OCI-LY7 (cell line): Measurements from ENCODE around the gene SIGLEC1. TPM values are rescaled to one million over a fixed set of nuclear protein-coding genes. Genes with fewer than 3 reads are reported as not detected.

Experiments used
- BruUV-seq: library from RNA; stranded (reverse); fragments of 400-500 nt; replicated peaks from 2 replicates; lab custom pipeline; 2021; lab: Mats Ljungman, UMichigan
- CTCF ChIA-PET: fragments of 300-600 bp; sonication (Branson Sonifier 250); formaldehyde crosslinking; loops from one replicate; lab custom pipeline; 2022; ENCODE audit warnings: antibody characterized with exemption; ENCODE audit not compliant: unreplicated experiment; lab: Charles Lee
- POLR2A ChIA-PET: fragments of 300-600 bp; sonication (Branson Sonifier 250); formaldehyde crosslinking; loops from one replicate; lab custom pipeline; 2022; ENCODE audit warnings: antibody characterized with exemption; lab: Charles Lee
- DNase-seq: peaks from one replicate; pipeline ENCODE4 v3.0.0-alpha.2; 2015; ENCODE audit warnings: low spot score
- H2AFZ ChIP-seq: fragments of 200-600 bp; sonication (generic), shearing (Covaris generic); 2 replicates; pipeline ENCODE4 v1.6.1; 2014; ENCODE audit warnings: mild to moderate bottlenecking, antibody characterized with exemption, low read length, moderate library complexity
- H3K27ac ChIP-seq: fragments of 200-600 bp; sonication (generic); 2 replicates; pipeline ENCODE4 v1.5.1; 2014; ENCODE audit warnings: mixed run types, low read depth, mild to moderate bottlenecking, moderate library complexity, low read length, inconsistent platforms; ENCODE audit not compliant: poor library complexity, severe bottlenecking
- H3K36me3 ChIP-seq: fragments of 200-600 bp; sonication (generic); 2 replicates; pipeline ENCODE4 v1.6.1; 2014; ENCODE audit warnings: mild to moderate bottlenecking, antibody characterized with exemption, low read length, moderate library complexity, mixed read lengths; ENCODE audit not compliant: insufficient read depth
- H3K4me1 ChIP-seq: fragments of 200-600 bp; sonication (generic); 2 replicates; pipeline ENCODE4 v1.5.1; 2014; ENCODE audit warnings: mild to moderate bottlenecking, low read length; ENCODE audit not compliant: insufficient read depth, poor library complexity, severe bottlenecking
- H3K4me2 ChIP-seq: fragments of 200-600 bp; sonication (generic); 2 replicates; pipeline ENCODE4 v1.6.1; 2014; ENCODE audit warnings: mild to moderate bottlenecking, low read length
- H3K4me3 ChIP-seq: fragments of 200-600 bp; sonication (generic); 2 replicates; pipeline ENCODE4 v1.5.1; 2014; ENCODE audit warnings: mild to moderate bottlenecking, low read depth, low read length; ENCODE audit not compliant: poor library complexity, severe bottlenecking
- H3K79me2 ChIP-seq: fragments of 200-600 bp; sonication (generic); 2 replicates; pipeline ENCODE4 v1.6.1; 2016; ENCODE audit warnings: low read depth, mild to moderate bottlenecking, low read length, moderate library complexity, mixed read lengths; ENCODE audit not compliant: insufficient read depth
- H3K9me2 ChIP-seq: fragments of 200-600 bp; sonication (generic); 2 replicates; pipeline ENCODE4 v1.6.1; 2016; ENCODE audit warnings: mild to moderate bottlenecking, low read length, mixed read lengths; ENCODE audit not compliant: insufficient read depth
- H3K9me3 ChIP-seq: fragments of 200-600 bp; sonication (generic); 2 replicates; pipeline ENCODE4 v1.6.1; 2014; ENCODE audit warnings: mild to moderate bottlenecking, mixed run types, low read length, mixed read lengths
- H4K20me1 ChIP-seq: fragments of 200-600 bp; sonication (generic); 2 replicates; pipeline ENCODE4 v1.6.1; 2014; ENCODE audit warnings: mild to moderate bottlenecking, antibody characterized with exemption, low read length, moderate library complexity, mixed read lengths; ENCODE audit not compliant: insufficient read depth
- CTCF ChIP-seq: fragments of 200-600 bp; sonication (generic); conservative IDR thresholded peaks from 2 replicates; pipeline ENCODE4 v1.5.1; 2014; ENCODE audit warnings: mild to moderate bottlenecking, antibody characterized with exemption, low read length, moderate library complexity, mixed read lengths
- EZH2phosphoT487 ChIP-seq: fragments of 200-600 bp; sonication (generic); IDR thresholded peaks from 2 replicates; pipeline ENCODE4 v1.6.1; 2018; ENCODE audit warnings: low read depth, borderline replicate concordance, mild to moderate bottlenecking, mixed run types, antibody characterized with exemption, low read length, moderate library complexity, mixed read lengths
- intact Hi-C: fragments of 100-400 bp; cut with micrococcal nuclease; formaldehyde crosslinking; loops from one replicate; pipeline ENCODE4 v1.10.0; 2022; ENCODE audit not compliant: unreplicated experiment
- total RNA-seq, 2 experiments: library from RNA; depleted of rRNA in 1 of 2; stranded (reverse); fragments of >200 nt in 1 of 2; shearing (Covaris generic) in 1 of 2; gene quantifications; 2 replicates each; pipeline ENCODE4 v1.2.3, GENCODE V29; 2014 to 2022

Gene SIGLEC1
- total RNA-seq, 2 experiments from 2014 or later, result 0.11 TPM; not detected in 1

GRCh38 chr20:3753098-3753497 is 40.7 kb upstream of the SIGLEC1 start:
- no TSS peak for BruUV-seq
- POLR2A ChIA-PET, result no interaction called here
- intact Hi-C loops, result loop anchor here (1.0 kb wide), 1 partner anchor 16 kb away; no protein-coding TSS in a partner anchor
- Histone ChIP-seq H3K36me3 (peaks cover 38% of the 10 kb centered on the region), H3K79me2 (no peaks in the 10 kb centered on the region), H3K4me3 (no peak overlapping the region), H2AFZ (no peak overlapping the region), H3K27ac (no peak overlapping the region), H3K9me2 (no peaks in the 10 kb centered on the region), H3K4me1 (no peaks in the 10 kb centered on the region), H4K20me1 (no peaks in the 10 kb centered on the region), H3K4me2 (no peak overlapping the region), H3K9me3 (no peaks in the 10 kb centered on the region)
- TF ChIP-seq EZH2phosphoT487 (no peak), CTCF (peak; percentile 86)
- CTCF ChIA-PET, result interaction anchor here (0.6 kb wide), 2 partner anchors 8 to 66 kb away, joined by 3 to 11 read pairs; no protein-coding TSS in a partner anchor
- DNase-seq, result peak; percentile 71

DNA sequence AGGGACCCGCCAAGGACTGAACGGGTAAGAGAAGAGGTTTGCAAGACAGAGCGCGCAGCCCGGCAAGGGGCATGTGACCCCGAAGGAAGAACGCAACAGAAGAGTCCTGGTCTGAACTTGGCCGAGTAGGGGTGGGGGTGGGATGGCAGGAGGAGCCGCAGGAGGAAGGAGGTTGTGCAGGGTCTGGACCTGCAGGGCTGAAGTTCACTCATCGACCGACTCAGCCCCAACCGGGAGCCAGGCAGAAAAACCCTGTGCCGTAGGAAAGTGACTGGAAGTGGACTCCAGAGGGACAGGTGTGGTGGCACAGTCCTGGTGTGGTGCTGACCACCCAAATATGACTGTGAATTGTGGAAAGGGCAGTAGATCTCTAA is 40.0 kb upstream of the SIGLEC1 start:
- Histone ChIP-seq H3K79me2 (no peaks in the 10 kb centered on the region), H3K4me2 (no peak overlapping the region), H3K4me1 (no peaks in the 10 kb centered on the region), H3K9me3 (no peaks in the 10 kb centered on the region), H3K4me3 (no peak overlapping the region), H3K9me2 (no peaks in the 10 kb centered on the region), H3K36me3 (peaks cover 31% of the 10 kb centered on the region), H4K20me1 (no peaks in the 10 kb centered on the region), H3K27ac (no peak overlapping the region), H2AFZ (no peak overlapping the region)
- no TSS peak for BruUV-seq
- no peak for TF ChIP-seq EZH2phosphoT487
- TF ChIP-seq CTCF, result no peak
- ChIA-PET CTCF (interaction anchor here (0.6 kb wide), 1 partner anchor 66 kb away, joined by 3 read pairs; no protein-coding TSS in a partner anchor), POLR2A (no interaction called here)
- intact Hi-C loops, result no loop called here
- DNase-seq, result no peak

DNA sequence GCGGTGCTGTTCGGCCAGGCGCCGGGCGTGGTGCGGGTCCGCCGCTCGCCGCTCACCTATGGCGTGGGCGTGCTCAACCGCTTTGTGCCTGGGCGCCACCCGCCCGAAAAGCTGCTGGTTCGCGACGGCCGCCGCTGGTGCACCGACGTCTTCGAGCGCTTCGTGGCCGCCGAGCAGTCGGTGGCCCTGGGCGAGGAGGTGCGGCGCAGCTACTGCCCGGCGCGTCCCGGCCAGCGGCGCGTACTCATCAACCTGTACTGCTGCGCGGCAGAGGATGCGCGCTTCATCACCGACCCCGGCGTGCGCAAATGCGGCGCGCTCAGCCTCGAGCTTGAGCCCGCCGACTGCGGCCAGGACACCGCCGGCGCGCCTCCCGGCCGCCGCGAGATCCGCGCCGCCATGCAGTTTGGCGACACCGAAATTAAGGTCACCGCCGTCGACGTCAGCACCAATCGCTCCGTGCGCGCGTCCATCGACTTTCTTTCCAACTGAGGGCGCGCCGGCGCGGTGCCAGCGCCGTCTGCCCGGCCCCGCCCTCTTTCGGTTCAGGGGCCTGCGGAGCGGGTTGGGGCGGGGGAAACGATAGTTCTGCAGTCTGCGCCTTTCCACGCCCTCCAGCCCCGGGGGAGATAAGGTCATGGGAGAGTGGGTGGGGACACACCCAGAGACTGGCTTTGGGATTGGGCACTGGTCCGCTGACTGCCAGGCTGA is 39.4 kb upstream of the SIGLEC1 start:
- Histone ChIP-seq H2AFZ (no peak overlapping the region), H3K9me2 (no peaks in the 10 kb centered on the region), H3K4me1 (no peaks in the 10 kb centered on the region), H3K27ac (no peak overlapping the region), H3K9me3 (no peaks in the 10 kb centered on the region), H3K4me3 (no peak overlapping the region), H3K36me3 (peaks cover 28% of the 10 kb centered on the region; the same call in 1 of the 2 replicates), H3K4me2 (no peak overlapping the region), H4K20me1 (no peaks in the 10 kb centered on the region), H3K79me2 (no peaks in the 10 kb centered on the region)
- BruUV-seq, result no TSS peak
- intact Hi-C loops, result no loop called here
- POLR2A ChIA-PET, result no interaction called here
- no peak for TF ChIP-seq CTCF
- TF ChIP-seq EZH2phosphoT487, result no peak
- CTCF ChIA-PET, result no interaction called here
- no peak for DNase-seq
